ENCODE data around the gene RAB40B. TPM values are rescaled to one million over a fixed set of nuclear protein-coding genes. Genes with fewer than 3 reads are reported as not detected.

The RAB40B gene
- total and polyA plus RNA-seq, 2 of the 13 experiments (the other 11 are each of a cell fraction or from before 2014, with no cell fraction given) = 6.2 to 6.5 TPM

DNA sequence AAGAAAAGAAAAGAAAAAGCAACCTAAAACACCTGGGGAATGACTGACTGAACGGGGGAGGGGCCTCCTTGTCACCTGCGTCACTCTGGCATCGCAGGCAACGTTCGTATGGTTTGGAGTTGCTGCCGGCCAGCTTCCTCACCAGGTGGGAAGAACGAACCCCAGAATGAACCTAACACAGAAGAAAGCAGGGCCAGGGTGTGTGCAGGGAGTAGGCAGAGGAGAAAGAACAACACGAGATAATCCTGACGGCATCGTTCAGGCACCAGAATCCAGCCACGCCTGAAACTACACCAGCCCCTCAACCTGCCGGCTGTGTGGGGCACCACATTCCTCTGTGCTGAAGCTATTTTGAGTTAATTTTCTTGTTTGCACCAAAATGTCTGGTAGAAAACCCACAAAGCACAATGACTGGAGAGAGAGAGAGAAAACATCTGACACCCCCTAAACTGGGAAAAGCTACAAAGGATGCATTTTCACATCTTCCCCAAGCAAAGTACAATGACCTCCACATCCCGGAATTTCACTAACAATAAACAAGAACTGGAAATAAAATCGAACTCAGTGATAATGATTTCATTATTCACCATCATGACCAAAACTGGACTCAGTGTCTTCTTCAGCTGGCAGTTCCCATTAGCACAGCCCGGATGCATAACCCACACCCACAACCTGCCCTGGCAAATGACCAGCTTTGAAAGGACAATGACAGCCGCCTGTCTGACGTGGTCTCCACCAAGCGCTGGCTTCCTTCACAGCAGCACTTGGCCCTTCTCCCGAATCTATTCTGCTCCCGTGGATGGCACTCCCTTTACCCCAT, 23.6 kb downstream of the RAB40B start:
- no peak overlapping the region for H3K9ac ChIP-seq (ENCODE audit: insufficient read depth, low read depth, low read length)
- POLR2A ChIA-PET = interaction anchor here (1.5 kb wide), 1 partner anchor 41 kb away, joined by 4 read pairs; the partner anchor contains the start of gene FN3KRP
- no peak for DNase-seq (ENCODE audit: low spot score)
- no peak for ATAC-seq
- CTCF ChIA-PET (ENCODE audit: low intra/inter-chr PET ratio, low total read pairs) = no interaction called here
- H3K9me3 ChIP-seq (ENCODE audit: low read length) = no peaks in the 10 kb centered on the region
- BruUV-seq (replicated peaks) = no TSS peak
- no peak for FAIRE-seq
- in situ Hi-C loops (cut with HindIII; ENCODE audit: extremely low pct_ligation_motif_present, low pct_unique_long_range_greater_than_20kb) = no loop called here
- H3K4me2 ChIP-seq (ENCODE audit: low read depth, low read length) = no peak overlapping the region
- no peak overlapping the region for H3K4me3 ChIP-seq (replicated peaks in 1 of 3; ENCODE audit: insufficient read depth in 1 of 3, low read depth in 2 of 3, low read length in 3 of 3)
- H2AFZ ChIP-seq (ENCODE audit: low read length) = no peak overlapping the region
- intact Hi-C loops (cut with micrococcal nuclease; ENCODE audit: unreplicated experiment) = no loop called here
- peaks cover 18% of the 10 kb centered on the region for H3K4me1 ChIP-seq (ENCODE audit: insufficient read depth, low read length)
- H3K27me3 ChIP-seq (ENCODE audit: control insufficient read depth in 1 of 2, insufficient read depth in 2 of 2, low read length in 2 of 2) = no peaks in the 10 kb centered on the region
- H3K27ac ChIP-seq (ENCODE audit: extremely low read length, insufficient read depth, low read length) = no peak overlapping the region
- no peaks in the 10 kb centered on the region for H3K36me3 ChIP-seq (replicated peaks in 1 of 2; ENCODE audit: control insufficient read depth in 1 of 2, insufficient read depth in 2 of 2, low read length in 2 of 2)
- TF ChIP-seq SMAD9 (CRISPR knock-in tag; IDR thresholded peaks at IDR 0.05) (no peak), ZKSCAN8 (CRISPR knock-in tag; IDR thresholded peaks at IDR 0.05; ENCODE audit: borderline replicate concordance) (no peak), ZNF207 (IDR thresholded peaks at IDR 0.05; ENCODE audit: borderline replicate concordance) (no peak), DR1 (CRISPR knock-in tag; IDR thresholded peaks at IDR 0.05) (no peak)
- TF ChIP-seq, protein P1, sequence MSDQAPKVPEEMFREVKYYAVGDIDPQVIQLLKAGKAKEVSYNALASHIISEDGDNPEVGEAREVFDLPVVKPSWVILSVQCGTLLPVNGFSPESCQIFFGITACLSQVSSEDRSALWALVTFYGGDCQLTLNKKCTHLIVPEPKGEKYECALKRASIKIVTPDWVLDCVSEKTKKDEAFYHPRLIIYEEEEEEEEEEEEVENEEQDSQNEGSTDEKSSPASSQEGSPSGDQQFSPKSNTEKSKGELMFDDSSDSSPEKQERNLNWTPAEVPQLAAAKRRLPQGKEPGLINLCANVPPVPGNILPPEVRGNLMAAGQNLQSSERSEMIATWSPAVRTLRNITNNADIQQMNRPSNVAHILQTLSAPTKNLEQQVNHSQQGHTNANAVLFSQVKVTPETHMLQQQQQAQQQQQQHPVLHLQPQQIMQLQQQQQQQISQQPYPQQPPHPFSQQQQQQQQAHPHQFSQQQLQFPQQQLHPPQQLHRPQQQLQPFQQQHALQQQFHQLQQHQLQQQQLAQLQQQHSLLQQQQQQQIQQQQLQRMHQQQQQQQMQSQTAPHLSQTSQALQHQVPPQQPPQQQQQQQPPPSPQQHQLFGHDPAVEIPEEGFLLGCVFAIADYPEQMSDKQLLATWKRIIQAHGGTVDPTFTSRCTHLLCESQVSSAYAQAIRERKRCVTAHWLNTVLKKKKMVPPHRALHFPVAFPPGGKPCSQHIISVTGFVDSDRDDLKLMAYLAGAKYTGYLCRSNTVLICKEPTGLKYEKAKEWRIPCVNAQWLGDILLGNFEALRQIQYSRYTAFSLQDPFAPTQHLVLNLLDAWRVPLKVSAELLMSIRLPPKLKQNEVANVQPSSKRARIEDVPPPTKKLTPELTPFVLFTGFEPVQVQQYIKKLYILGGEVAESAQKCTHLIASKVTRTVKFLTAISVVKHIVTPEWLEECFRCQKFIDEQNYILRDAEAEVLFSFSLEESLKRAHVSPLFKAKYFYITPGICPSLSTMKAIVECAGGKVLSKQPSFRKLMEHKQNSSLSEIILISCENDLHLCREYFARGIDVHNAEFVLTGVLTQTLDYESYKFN (CRISPR knock-in tag; conservative IDR thresholded peaks at IDR 0.05) = no peak
- H3K79me2 ChIP-seq (ENCODE audit: insufficient read depth, low read length) = no peaks in the 10 kb centered on the region
- H4K20me1 ChIP-seq (ENCODE audit: insufficient read depth, low read length) = no peaks in the 10 kb centered on the region
- WGBS (ENCODE audit: low lambda C conversion rate) = 57% methylated on average over 20 of the region's 20 CpGs
